Measurements from ENCODE around the gene PCDHB2.
"Not testable (repeated sequence)": the region's sequence is repeated elsewhere in the genome, so short reads cannot be mapped to it uniquely, and the experiment has no call there.

Gene PCDHB2

GRCh38 chr5:141135718-141136266 is 41.4 kb downstream of the PCDHB2 start:
- Histone ChIP-seq H3K4me3 (no peak overlapping the region), H3K27ac (no peak overlapping the region), H4K20me1 (no peaks in the 10 kb centered on the region), H3K4me2 (no peak overlapping the region), H3K36me3 (no peaks in the 10 kb centered on the region), H3K9ac (no peak overlapping the region), H3K4me1 (no peaks in the 10 kb centered on the region), H3K27me3 (no peaks in the 10 kb centered on the region), H3K9me3 (peaks cover 35% of the 10 kb centered on the region)
- TF ChIP-seq Cebpa-rat (IDR thresholded peaks at IDR 0.05): no peak

GRCh38 chr5:141137346-141137745 is 42.9 kb downstream of the PCDHB2 start:
- not testable (repeated sequence) for H4K20me1 ChIP-seq, H3K4me1 ChIP-seq, H3K9ac ChIP-seq, H3K27ac ChIP-seq, H3K27me3 ChIP-seq, H3K36me3 ChIP-seq, H3K4me2 ChIP-seq, H3K4me3 ChIP-seq
- peaks cover 35% of the 10 kb centered on the region for H3K9me3 ChIP-seq
